Central memory CD4-positive, alpha-beta T cell (primary cell): ENCODE results near the gene MTHFSD.

Source experiments
- DNase-seq: peaks from one replicate; pipeline ENCODE4 v3.0.0; 2022

Gene MTHFSD

DNA sequence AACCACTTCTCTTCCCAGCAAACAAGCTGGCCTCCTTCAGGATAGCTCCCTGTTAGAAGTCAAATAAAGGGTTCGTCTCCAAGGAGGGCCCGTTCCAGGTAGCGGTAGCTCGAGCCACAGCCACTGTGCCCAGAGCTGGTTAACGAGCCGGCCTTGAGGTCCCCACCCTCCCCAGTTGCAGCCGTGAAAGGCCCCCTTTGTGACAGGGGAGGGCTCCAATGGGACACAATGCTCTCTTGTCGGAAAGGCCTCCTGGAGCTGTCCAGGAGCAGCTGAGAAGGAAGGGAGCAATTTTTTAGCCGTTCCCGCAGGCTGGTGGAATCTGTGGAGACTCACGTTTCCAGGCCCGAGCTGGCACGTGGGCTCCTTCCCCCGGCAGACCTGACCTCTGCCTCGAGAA lies 74.6 kb downstream of the MTHFSD start:
- no peak for DNase-seq
